ENCODE data around the gene NECTIN1.
"Not testable (repeated sequence)": the region's sequence is repeated elsewhere in the genome, so short reads cannot be mapped to it uniquely, and the experiment has no call there.

Gene NECTIN1

DNA sequence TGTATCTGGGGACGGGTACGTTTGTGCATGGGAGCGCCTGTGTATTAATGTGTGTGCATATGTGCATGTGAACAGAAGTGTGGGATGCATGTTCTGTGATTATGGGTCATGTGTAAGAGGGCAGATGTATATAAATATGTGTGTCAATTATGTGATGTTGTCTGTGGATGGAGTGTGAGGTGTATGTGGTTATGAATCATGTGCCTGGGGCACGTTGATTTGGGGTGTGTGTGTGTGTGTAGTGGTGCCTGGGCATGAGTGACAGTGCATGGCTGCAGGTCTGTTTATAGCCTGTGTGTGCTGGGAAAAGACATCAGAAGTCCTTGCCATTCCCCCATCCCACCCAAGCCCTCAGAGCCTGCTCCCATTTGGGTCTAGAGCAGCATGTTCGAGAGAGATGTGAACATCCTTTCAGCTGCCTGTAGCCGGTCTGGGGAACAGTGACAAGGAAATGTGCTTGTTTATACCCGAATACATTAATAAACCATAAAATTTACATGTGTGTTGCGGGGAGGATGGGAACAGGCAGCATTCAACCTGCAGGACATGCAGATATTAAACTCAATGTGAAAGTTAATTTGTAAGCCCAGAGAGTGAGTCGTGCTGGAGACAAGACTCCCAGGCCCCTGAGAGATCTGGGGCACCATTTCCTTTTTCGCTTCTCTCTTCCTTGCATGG is 129.0 kb downstream of the NECTIN1 start:
- H3K36me3 Mint-ChIP-seq (ENCODE audit: low read depth) = no peaks in the 10 kb centered on the region
- H3K27me3 Mint-ChIP-seq (ENCODE audit: low read depth) = no peaks in the 10 kb centered on the region
- H3K4me3 Mint-ChIP-seq = no peak overlapping the region
- no peaks in the 10 kb centered on the region for H3K9me3 Mint-ChIP-seq
- no peaks in the 10 kb centered on the region for H3K4me1 Mint-ChIP-seq (ENCODE audit: low read depth)
- H3K27ac Mint-ChIP-seq = no peak overlapping the region

DNA sequence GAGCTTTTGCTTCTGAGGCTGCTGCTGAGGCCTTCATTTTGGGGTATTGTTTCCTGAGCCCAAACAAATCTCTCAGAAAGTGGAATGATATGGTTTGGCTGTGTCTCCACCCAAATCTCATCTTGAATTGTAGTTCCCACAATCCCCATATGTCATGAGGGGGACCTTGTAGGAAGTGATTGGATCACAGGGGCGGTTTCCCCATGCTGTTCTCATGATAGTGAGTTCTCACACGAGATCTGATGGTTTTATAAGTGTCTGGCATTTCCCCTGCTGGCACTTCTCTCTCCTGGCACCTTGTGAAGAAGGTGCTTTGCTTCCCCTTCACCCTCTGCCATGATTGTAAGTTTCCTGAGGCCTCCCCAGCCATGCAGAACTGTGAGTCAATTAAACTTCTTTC is 133.1 kb downstream of the NECTIN1 start:
- not testable (repeated sequence) for H3K9me3 Mint-ChIP-seq, H3K27ac Mint-ChIP-seq

DNA sequence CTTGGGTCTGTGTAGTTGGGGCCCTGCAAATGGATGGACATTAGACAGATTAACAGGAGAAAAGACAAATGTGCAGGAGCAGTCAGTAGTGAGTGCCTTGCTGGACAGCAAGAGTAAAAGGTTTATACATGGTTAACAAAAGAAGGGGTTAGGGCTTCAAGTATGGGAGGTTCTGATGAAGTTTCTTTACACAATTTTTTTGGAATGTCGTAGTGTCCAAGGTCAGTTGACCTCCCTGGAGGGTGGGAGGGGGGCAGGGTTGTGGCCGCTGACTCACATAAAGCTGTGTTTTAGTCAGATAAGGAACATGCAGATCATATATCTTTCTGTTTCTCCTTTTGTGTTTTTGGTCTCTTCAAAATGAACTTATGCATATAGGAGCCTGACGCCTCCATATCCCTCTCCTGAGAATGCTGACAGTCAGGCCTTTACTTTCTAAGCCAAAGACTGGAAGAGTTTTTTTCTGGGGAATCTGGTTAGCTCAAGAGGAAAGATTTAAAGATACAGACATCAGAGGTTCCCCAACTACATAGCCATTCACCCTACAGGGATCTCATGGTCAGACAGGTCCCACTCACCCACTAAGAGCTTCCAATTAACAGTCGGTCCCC is 134.3 kb downstream of the NECTIN1 start:
- no peaks in the 10 kb centered on the region for H3K9me3 Mint-ChIP-seq
- peaks cover 10% of the 10 kb centered on the region for H3K27me3 Mint-ChIP-seq (ENCODE audit: low read depth)
- H3K4me3 Mint-ChIP-seq = no peak overlapping the region
- no peak overlapping the region for H3K27ac Mint-ChIP-seq
- no peaks in the 10 kb centered on the region for H3K36me3 Mint-ChIP-seq (ENCODE audit: low read depth)
- H3K4me1 Mint-ChIP-seq (ENCODE audit: low read depth) = no peaks in the 10 kb centered on the region

More for the DNA sequence above, 133.1 kb downstream of the NECTIN1 start:
- not testable (repeated sequence) for H3K4me3 Mint-ChIP-seq; H3K36me3 Mint-ChIP-seq (ENCODE audit: low read depth); H3K4me1 Mint-ChIP-seq (ENCODE audit: low read depth); H3K27me3 Mint-ChIP-seq (ENCODE audit: low read depth)

DNA sequence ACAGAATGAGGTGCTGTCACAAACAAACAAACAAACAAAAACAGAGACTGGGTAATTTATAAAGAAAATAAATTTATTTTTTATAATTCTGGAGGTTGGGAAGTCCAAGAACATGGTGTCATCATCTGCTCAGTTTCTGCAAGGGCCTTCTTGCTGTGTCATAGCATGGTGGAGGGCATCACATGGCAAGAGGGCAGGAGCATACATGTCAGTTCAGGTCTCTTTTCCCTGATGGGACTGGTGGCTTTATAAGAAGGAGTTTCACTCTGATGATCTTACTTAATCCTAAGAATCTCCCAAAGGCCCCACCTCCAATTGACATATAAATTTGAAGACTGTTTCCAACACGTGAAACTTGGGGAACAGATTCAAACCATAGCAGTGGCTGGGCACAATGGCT is 135.7 kb downstream of the NECTIN1 start:
- Mint-ChIP-seq H3K9me3 (no peaks in the 10 kb centered on the region), H3K36me3 (ENCODE audit: low read depth) (no peaks in the 10 kb centered on the region), H3K4me3 (no peak overlapping the region), H3K27me3 (ENCODE audit: low read depth) (peaks cover 10% of the 10 kb centered on the region), H3K4me1 (ENCODE audit: low read depth) (no peaks in the 10 kb centered on the region), H3K27ac (no peak overlapping the region)

DNA sequence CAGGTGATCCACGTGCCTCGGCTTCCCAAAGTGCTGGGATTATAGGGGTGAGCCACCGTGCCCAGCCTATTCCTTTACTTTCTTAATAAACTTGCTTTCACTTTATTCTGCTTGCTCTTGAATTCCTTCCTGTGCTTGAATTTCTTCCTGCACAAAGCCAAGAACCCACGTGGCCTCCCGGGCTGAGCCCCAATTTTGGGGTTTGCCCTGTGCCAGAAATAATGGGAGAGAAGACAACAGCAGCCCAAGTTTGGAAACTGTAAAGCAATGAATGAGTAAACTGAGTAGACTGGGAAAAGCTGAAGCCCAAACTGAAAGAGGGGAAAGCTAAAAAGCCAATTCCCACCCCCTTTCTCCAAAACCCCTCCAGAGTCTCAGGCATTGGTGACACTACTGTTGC is 136.4 kb downstream of the NECTIN1 start:
- Mint-ChIP-seq H3K27me3 (ENCODE audit: low read depth) (peaks cover 14% of the 10 kb centered on the region), H3K4me3 (no peak overlapping the region), H3K9me3 (no peaks in the 10 kb centered on the region), H3K36me3 (ENCODE audit: low read depth) (no peaks in the 10 kb centered on the region), H3K4me1 (ENCODE audit: low read depth) (no peaks in the 10 kb centered on the region), H3K27ac (no peak overlapping the region)

DNA sequence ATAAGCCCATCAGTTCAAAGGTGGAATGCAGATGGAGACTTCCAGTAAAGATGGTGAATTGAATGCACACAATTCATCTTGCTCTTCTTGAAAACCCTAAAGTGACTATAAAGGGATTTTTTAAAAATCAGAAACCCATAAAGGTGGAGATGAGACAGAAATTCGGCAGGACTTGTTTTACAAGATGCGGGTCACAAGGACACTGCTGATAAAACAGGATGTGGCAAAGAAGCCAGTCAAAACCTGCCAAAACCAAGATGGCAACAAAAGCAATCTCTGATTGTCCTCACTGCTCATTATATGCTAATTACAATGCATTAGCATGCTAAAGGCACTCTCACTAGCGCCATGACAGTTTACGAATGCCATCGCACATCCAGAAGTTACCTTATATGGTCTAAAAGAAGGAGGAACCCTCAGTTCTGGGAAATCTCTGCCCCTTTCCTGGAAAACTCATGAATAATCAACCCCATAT is 137.1 kb downstream of the NECTIN1 start:
- no peaks in the 10 kb centered on the region for H3K36me3 Mint-ChIP-seq (ENCODE audit: low read depth)
- H3K4me3 Mint-ChIP-seq = no peak overlapping the region
- H3K27ac Mint-ChIP-seq = no peak overlapping the region
- no peaks in the 10 kb centered on the region for H3K4me1 Mint-ChIP-seq (ENCODE audit: low read depth)
- H3K27me3 Mint-ChIP-seq (ENCODE audit: low read depth) = peaks cover 17% of the 10 kb centered on the region
- H3K9me3 Mint-ChIP-seq = no peaks in the 10 kb centered on the region

DNA sequence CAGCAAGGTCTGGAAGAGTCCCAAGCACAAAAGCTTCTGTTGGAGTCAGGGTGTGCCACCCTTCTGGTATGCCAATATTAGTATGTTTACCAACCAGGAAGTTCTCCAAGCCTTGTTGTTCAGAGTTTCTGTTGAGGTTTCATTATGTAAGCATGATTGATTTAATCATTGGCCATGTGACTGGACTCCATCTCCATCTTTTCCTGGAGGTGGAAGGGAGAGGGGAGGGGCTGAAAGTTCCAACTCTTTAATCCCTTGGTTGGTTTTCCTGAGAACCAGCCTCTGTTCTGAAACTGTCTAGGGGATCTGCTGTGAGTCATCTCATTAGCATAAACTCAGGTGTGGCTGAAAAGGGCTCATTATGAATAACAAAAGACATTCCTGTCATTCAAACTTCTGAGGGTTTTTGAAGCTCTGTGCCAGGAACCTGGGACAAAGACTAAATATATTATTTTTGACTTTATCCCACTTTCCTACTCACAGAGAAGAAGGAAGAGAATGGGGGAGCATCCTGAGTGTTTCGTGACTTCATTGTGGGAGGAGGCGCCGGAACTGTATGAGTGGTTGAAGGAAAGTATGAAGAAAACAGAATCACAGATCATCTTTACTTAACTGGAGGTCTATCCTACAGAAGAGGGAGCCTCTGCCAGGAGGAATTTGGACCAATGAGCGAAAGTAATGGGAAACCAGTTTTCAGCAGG is 138.2 kb downstream of the NECTIN1 start:
- H3K9me3 Mint-ChIP-seq = no peaks in the 10 kb centered on the region
- H3K27me3 Mint-ChIP-seq (ENCODE audit: low read depth) = peaks cover 27% of the 10 kb centered on the region
- no peak overlapping the region for H3K4me3 Mint-ChIP-seq
- no peak overlapping the region for H3K27ac Mint-ChIP-seq
- no peaks in the 10 kb centered on the region for H3K36me3 Mint-ChIP-seq (ENCODE audit: low read depth)
- H3K4me1 Mint-ChIP-seq (ENCODE audit: low read depth) = no peaks in the 10 kb centered on the region

DNA sequence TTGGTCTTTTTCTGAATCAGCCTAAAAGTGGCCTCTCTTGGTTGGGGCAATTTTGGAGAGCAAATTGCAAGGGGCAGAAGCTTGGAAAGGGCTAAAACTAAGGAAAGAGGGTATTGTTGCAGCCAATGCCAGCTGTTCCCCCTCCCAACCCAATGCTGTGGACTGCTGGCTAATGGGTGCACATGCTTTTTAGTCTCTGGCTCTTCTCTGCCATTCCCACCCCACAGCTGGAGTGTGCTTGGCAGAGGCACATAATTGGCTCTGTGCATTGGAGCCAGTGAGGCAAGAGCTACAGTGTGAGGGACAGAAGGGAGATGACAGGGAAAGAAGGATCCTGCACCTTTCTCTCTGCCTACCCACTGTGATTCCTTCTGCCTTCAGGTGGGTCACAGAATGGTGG is 140.0 kb downstream of the NECTIN1 start:
- no peak overlapping the region for H3K27ac Mint-ChIP-seq
- H3K4me1 Mint-ChIP-seq (ENCODE audit: low read depth) = no peaks in the 10 kb centered on the region
- no peak overlapping the region for H3K4me3 Mint-ChIP-seq
- no peaks in the 10 kb centered on the region for H3K36me3 Mint-ChIP-seq (ENCODE audit: low read depth)
- H3K27me3 Mint-ChIP-seq (ENCODE audit: low read depth) = peaks cover 43% of the 10 kb centered on the region
- no peaks in the 10 kb centered on the region for H3K9me3 Mint-ChIP-seq
